DOHH2 (cell line): ENCODE data around the gene TMEM130.

ENCODE experiments used
- CTCF ChIP-seq: fragments of 200-600 bp; sonication (generic); IDR thresholded peaks from one replicate; pipeline ENCODE4 v1.5.1; 2014; ENCODE audit warnings: antibody characterized with exemption, mild to moderate bottlenecking, low read depth, low read length; ENCODE audit not compliant: poor library complexity, severe bottlenecking
- EZH2phosphoT487 ChIP-seq: fragments of 200-600 bp; sonication (generic); IDR thresholded peaks from 2 replicates; pipeline ENCODE4 v1.6.1; 2017; ENCODE audit warnings: borderline replicate concordance, mild to moderate bottlenecking, antibody characterized with exemption, low read length, moderate library complexity, mixed read lengths

GRCh38 chr7:98877146-98877545 is 7.3 kb upstream of the TMEM130 start:
- no peak for TF ChIP-seq CTCF
- TF ChIP-seq EZH2phosphoT487 = no peak
